Measurements from ENCODE around the gene MAB21L3. TPM values are rescaled to one million over a fixed set of nuclear protein-coding genes. Genes with fewer than 3 reads are reported as not detected.

Gene MAB21L3
- total RNA-seq, 1 experiment from 2014 or later = 0.21 TPM

DNA sequence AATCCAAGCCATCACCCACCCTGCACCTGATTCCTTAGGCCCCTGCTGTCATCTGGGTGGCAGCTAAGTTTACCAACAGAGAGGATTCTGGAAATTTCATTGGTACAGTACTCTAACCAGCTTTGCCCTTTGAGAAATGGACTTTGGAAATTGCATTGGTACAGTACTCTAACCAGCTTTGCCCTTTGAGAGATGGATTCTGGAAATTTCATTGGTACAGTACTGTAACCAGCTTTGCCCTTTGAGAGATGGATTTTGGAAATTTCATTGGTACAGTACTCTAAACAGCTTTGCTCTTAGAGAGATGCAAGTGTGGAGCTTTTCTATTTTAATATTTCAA lies 42.5 kb downstream of the MAB21L3 start:
- Mint-ChIP-seq H3K9me3 (ENCODE audit: low read depth, unreplicated experiment) (no peaks in the 10 kb centered on the region), H3K27me3 (ENCODE audit: unreplicated experiment) (no peaks in the 10 kb centered on the region), H3K36me3 (ENCODE audit: insufficient read depth, unreplicated experiment) (no peaks in the 10 kb centered on the region), H3K4me3 (ENCODE audit: low read depth, unreplicated experiment) (no peak overlapping the region), H3K4me1 (ENCODE audit: low read depth, unreplicated experiment) (peaks cover 27% of the 10 kb centered on the region), H3K27ac (ENCODE audit: unreplicated experiment) (no peak overlapping the region)
- no peak for TF ChIP-seq CTCF (IDR thresholded peaks at IDR 0.05; ENCODE audit: unreplicated experiment)
- intact Hi-C loops (cut with micrococcal nuclease; ENCODE audit: unreplicated experiment) = loop anchor here (5.0 kb wide), 1 partner anchor 219 kb away; the partner anchor contains the start of gene ATP1A1
- CTCF ChIA-PET = interaction anchor here (0.7 kb wide), 1 partner anchor 226 kb away, joined by 3 read pairs; no protein-coding TSS in a partner anchor
- no peak for DNase-seq
- BruUV-seq (replicated peaks) = no TSS peak

DNA sequence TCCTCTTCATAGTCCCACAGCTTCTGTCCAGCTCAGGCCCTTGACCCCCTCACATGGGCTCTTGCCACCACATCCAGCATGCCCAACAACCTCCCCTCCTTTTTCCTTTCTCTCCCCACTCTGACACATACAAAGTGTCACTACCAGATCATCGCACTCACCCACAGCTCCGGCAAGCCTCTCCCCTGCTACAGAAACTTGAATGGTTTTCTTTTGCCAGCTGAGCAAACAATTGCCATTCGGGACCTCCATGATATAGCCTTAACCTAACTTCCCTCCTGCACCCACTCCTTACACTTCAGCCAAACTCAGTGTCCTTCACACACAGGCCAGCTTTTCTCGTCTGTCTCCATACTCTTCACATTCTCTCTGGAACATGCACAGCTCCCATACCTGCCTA lies 43.3 kb downstream of the MAB21L3 start:
- CTCF ChIA-PET = no interaction called here
- peaks cover 27% of the 10 kb centered on the region for H3K4me1 Mint-ChIP-seq (ENCODE audit: low read depth, unreplicated experiment)
- no peaks in the 10 kb centered on the region for H3K27me3 Mint-ChIP-seq (ENCODE audit: unreplicated experiment)
- no peak for TF ChIP-seq CTCF (IDR thresholded peaks at IDR 0.05; ENCODE audit: unreplicated experiment)
- intact Hi-C loops (cut with micrococcal nuclease; ENCODE audit: unreplicated experiment) = loop anchor here (5.0 kb wide), 1 partner anchor 218 kb away; the partner anchor contains the start of gene ATP1A1
- no TSS peak for BruUV-seq (replicated peaks)
- no peaks in the 10 kb centered on the region for H3K36me3 Mint-ChIP-seq (ENCODE audit: insufficient read depth, unreplicated experiment)
- DNase-seq = no peak
- no peak overlapping the region for H3K27ac Mint-ChIP-seq (ENCODE audit: unreplicated experiment)
- no peak overlapping the region for H3K4me3 Mint-ChIP-seq (ENCODE audit: low read depth, unreplicated experiment)
- no peaks in the 10 kb centered on the region for H3K9me3 Mint-ChIP-seq (ENCODE audit: low read depth, unreplicated experiment)

- H3K4me3 Mint-ChIP-seq (ENCODE audit: low read depth, unreplicated experiment) = no peak overlapping the region
- H3K9me3 Mint-ChIP-seq (ENCODE audit: low read depth, unreplicated experiment) = no peaks in the 10 kb centered on the region
- CTCF ChIA-PET = no interaction called here
- DNase-seq = no peak
- no peaks in the 10 kb centered on the region for H3K36me3 Mint-ChIP-seq (ENCODE audit: insufficient read depth, unreplicated experiment)
- no TSS peak for BruUV-seq (replicated peaks)
- H3K27me3 Mint-ChIP-seq (ENCODE audit: unreplicated experiment) = no peaks in the 10 kb centered on the region
- intact Hi-C loops (cut with micrococcal nuclease; ENCODE audit: unreplicated experiment) = no loop called here
- TF ChIP-seq CTCF (IDR thresholded peaks at IDR 0.05; ENCODE audit: unreplicated experiment) = no peak
- no peak overlapping the region for H3K27ac Mint-ChIP-seq (ENCODE audit: unreplicated experiment)
- H3K4me1 Mint-ChIP-seq (ENCODE audit: low read depth, unreplicated experiment) = peaks cover 21% of the 10 kb centered on the region
These were observed 45.9 kb downstream of the MAB21L3 start for GRCh38 chr1:116157096-116157495.

- intact Hi-C loops (cut with micrococcal nuclease; ENCODE audit: unreplicated experiment) = no loop called here
- H3K4me3 Mint-ChIP-seq (ENCODE audit: low read depth, unreplicated experiment) = no peak overlapping the region
- CTCF ChIA-PET = no interaction called here
- no peaks in the 10 kb centered on the region for H3K36me3 Mint-ChIP-seq (ENCODE audit: insufficient read depth, unreplicated experiment)
- DNase-seq = no peak
- H3K27me3 Mint-ChIP-seq (ENCODE audit: unreplicated experiment) = no peaks in the 10 kb centered on the region
- TF ChIP-seq CTCF (IDR thresholded peaks at IDR 0.05; ENCODE audit: unreplicated experiment) = no peak
- H3K27ac Mint-ChIP-seq (ENCODE audit: unreplicated experiment) = no peak overlapping the region
- no peaks in the 10 kb centered on the region for H3K9me3 Mint-ChIP-seq (ENCODE audit: low read depth, unreplicated experiment)
- no TSS peak for BruUV-seq (replicated peaks)
- peaks cover 4% of the 10 kb centered on the region for H3K4me1 Mint-ChIP-seq (ENCODE audit: low read depth, unreplicated experiment)
These were observed 48.0 kb downstream of the MAB21L3 start for GRCh38 chr1:116159177-116159576.

Measured in Calu3 (cell line).